ENCODE measurements around the gene NCAN. TPM values are rescaled to one million over a fixed set of nuclear protein-coding genes. Genes with fewer than 3 reads are reported as not detected.

The NCAN gene
- total and polyA plus RNA-seq, 2 of the 4 experiments (the other 2 are of a cell fraction) = not detected

DNA sequence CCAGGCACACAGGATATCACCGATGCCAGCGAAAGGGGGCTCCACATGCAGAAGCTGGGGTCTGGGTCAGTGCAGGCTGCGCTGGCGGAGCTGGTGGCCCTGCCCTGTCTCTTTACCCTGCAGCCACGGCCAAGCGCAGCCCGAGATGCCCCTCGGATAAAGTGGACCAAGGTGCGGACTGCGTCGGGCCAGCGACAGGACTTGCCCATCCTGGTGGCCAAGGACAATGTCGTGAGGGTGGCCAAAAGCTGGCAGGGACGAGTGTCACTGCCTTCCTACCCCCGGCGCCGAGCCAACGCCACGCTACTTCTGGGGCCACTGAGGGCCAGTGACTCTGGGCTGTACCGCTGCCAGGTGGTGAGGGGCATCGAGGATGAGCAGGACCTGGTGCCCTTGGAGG is 7.2 kb downstream of the NCAN start:
- no peak overlapping the region for H2BK5ac ChIP-seq (ENCODE audit: low read depth, low read length, poor library complexity, severe bottlenecking)
- H3K23ac ChIP-seq (ENCODE audit: low read depth, low read length) = no peak overlapping the region
- no peak overlapping the region for H3K4ac ChIP-seq (ENCODE audit: low read depth, low read length)
- no peak overlapping the region for H4K5ac ChIP-seq (ENCODE audit: low read depth, low read length)
- H3K27me3 ChIP-seq (ENCODE audit: control insufficient read depth, insufficient read depth, low read length) = peaks cover 7% of the 10 kb centered on the region
- no peak overlapping the region for H3K18ac ChIP-seq (ENCODE audit: low read depth, low read length)
- no peaks in the 10 kb centered on the region for H3K36me3 ChIP-seq (ENCODE audit: control insufficient read depth, insufficient read depth, low read length)
- intact Hi-C loops (cut with micrococcal nuclease) (no loop called here), dilution Hi-C loops (cut with HindIII; ENCODE audit: low sequenced_read_pairs, unreplicated experiment) (no loop called here), in situ Hi-C loops (cut with MboI; ENCODE audit: low sequenced_read_pairs) (no loop called here)
- H3K4me3 ChIP-seq (ENCODE audit: insufficient read depth, low read depth, low read length) = no peak overlapping the region
- peaks cover 6% of the 10 kb centered on the region; the same call in 1 of the 2 replicates for H4K20me1 ChIP-seq (ENCODE audit: insufficient read depth, low read length)
- H3K9me1 ChIP-seq (ENCODE audit: insufficient read depth, low read length) = 0 out of 2 replicates have a peak, but pooled peaks cover 2% of the 10 kb centered on the region
- no peak for DNase-seq
- H2BK20ac ChIP-seq (ENCODE audit: low read depth, low read length) = no peak overlapping the region
- H3K4me1 ChIP-seq (ENCODE audit: control insufficient read depth, insufficient read depth, low read length) = no peaks in the 10 kb centered on the region
- no peak overlapping the region for H2AK9ac ChIP-seq (replicated peaks; ENCODE audit: low read depth, low read length, poor library complexity)
- ATAC-seq (ENCODE audit: low read depth) = no peak
- no peak overlapping the region for H3K4me2 ChIP-seq (ENCODE audit: low read depth, low read length)
- no peak overlapping the region for H4K8ac ChIP-seq (ENCODE audit: low read depth in 2 of 2, low read length in 2 of 2)
- H2BK15ac ChIP-seq (ENCODE audit: low read depth, low read length) = no peak overlapping the region
- no peak overlapping the region for H3K27ac ChIP-seq (ENCODE audit: insufficient read depth, low read length)
- no peak overlapping the region for H3K56ac ChIP-seq (ENCODE audit: extremely low read depth, insufficient read depth, low read length)
- H3K9me3 ChIP-seq (ENCODE audit: control insufficient read depth, insufficient read depth, low read length) = no peaks in the 10 kb centered on the region
- H2AFZ ChIP-seq (replicated peaks; ENCODE audit: low read length, poor library complexity) = no peak overlapping the region
- no TSS peak for BruUV-seq (replicated peaks)
- H3K79me1 ChIP-seq (ENCODE audit: low read depth in 1 of 2, low read length in 2 of 2) = no peaks in the 10 kb centered on the region
- POLR2A ChIA-PET (ENCODE audit: unreplicated experiment) = no interaction called here
- WGBS, 2 experiments (ENCODE audit: extremely low coverage in 2 of 2, insufficient read length in 1 of 2) = 71% methylated on average over 10 of the region's 21 CpGs; no CpG with 5 or more reads in 1 of the 2 experiments
- H2BK120ac ChIP-seq (ENCODE audit: low read depth, low read length) = no peak overlapping the region
- no peak overlapping the region for H4K91ac ChIP-seq (ENCODE audit: insufficient read depth, low read depth, low read length)
- TF ChIP-seq FOS (IDR thresholded peaks at IDR 0.05; ENCODE audit: low read depth, low read length) = no peak
- no peak for TF ChIP-seq RAD21 (IDR thresholded peaks at IDR 0.05; ENCODE audit: low read length)
- TF ChIP-seq CHD1 (IDR thresholded peaks at IDR 0.05; ENCODE audit: low read depth, low read length) = no peak
- no peak for TF ChIP-seq POLR2A (IDR thresholded peaks at IDR 0.05; ENCODE audit: low read depth, low read length)
- no peak for TF ChIP-seq CEBPB (IDR thresholded peaks at IDR 0.05; ENCODE audit: low read depth, low read length)
- TF ChIP-seq MAZ (IDR thresholded peaks at IDR 0.05; ENCODE audit: borderline replicate concordance, low read depth, low read length) = no peak
- TF ChIP-seq SMC3 (IDR thresholded peaks at IDR 0.05; ENCODE audit: low read depth, low read length) = no peak
- TF ChIP-seq NFE2L2 (IDR thresholded peaks at IDR 0.05; ENCODE audit: low read depth, low read length) = no peak
- TF ChIP-seq, protein P1, sequence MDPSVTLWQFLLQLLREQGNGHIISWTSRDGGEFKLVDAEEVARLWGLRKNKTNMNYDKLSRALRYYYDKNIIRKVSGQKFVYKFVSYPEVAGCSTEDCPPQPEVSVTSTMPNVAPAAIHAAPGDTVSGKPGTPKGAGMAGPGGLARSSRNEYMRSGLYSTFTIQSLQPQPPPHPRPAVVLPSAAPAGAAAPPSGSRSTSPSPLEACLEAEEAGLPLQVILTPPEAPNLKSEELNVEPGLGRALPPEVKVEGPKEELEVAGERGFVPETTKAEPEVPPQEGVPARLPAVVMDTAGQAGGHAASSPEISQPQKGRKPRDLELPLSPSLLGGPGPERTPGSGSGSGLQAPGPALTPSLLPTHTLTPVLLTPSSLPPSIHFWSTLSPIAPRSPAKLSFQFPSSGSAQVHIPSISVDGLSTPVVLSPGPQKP (IDR thresholded peaks at IDR 0.05; ENCODE audit: borderline replicate concordance, low read depth, low read length) = no peak
- TF ChIP-seq RCOR1 (IDR thresholded peaks at IDR 0.05; ENCODE audit: insufficient replicate concordance, low read length) = no peak
- no peak for TF ChIP-seq BHLHE40 (IDR thresholded peaks at IDR 0.05; ENCODE audit: low read depth, low read length)
- TF ChIP-seq MAFK (IDR thresholded peaks at IDR 0.05; ENCODE audit: low read depth, low read length) = no peak
- H3K9ac ChIP-seq (ENCODE audit: low read depth, low read length) = no peak overlapping the region
- CTCF ChIA-PET = no interaction called here
- H3K14ac ChIP-seq (replicated peaks; ENCODE audit: low read depth, low read length) = no peak overlapping the region
- H2AK5ac ChIP-seq (ENCODE audit: low read depth, low read length) = no peak overlapping the region
